Peyer's patch (tissue), 4 donors: ENCODE measurements around the gene IQCK.

Experiments used
- POLR2A ChIP-seq, 2 donors: fragments of 450-650 bp; IDR thresholded peaks; one replicate each; pipeline ENCODE4 v1.5.1; 2017; ENCODE audit warnings: antibody characterized with exemption in 2 of 2, mild to moderate bottlenecking in 2 of 2, moderate library complexity in 2 of 2
- TF ChIP-seq, protein P1 (sequence below), 6 experiments: fragments of 450-650 bp in 4 of 6; fragments of 200-600 bp in 2 of 6; sonication (generic) in 1 of 6; IDR thresholded peaks; one replicate each; pipeline ENCODE4 v1.5.1; 2017 to 2019; ENCODE audit warnings: antibody characterized with exemption in 6 of 6, mild to moderate bottlenecking in 3 of 6, moderate library complexity in 1 of 6

- TF ChIP-seq, protein P1, sequence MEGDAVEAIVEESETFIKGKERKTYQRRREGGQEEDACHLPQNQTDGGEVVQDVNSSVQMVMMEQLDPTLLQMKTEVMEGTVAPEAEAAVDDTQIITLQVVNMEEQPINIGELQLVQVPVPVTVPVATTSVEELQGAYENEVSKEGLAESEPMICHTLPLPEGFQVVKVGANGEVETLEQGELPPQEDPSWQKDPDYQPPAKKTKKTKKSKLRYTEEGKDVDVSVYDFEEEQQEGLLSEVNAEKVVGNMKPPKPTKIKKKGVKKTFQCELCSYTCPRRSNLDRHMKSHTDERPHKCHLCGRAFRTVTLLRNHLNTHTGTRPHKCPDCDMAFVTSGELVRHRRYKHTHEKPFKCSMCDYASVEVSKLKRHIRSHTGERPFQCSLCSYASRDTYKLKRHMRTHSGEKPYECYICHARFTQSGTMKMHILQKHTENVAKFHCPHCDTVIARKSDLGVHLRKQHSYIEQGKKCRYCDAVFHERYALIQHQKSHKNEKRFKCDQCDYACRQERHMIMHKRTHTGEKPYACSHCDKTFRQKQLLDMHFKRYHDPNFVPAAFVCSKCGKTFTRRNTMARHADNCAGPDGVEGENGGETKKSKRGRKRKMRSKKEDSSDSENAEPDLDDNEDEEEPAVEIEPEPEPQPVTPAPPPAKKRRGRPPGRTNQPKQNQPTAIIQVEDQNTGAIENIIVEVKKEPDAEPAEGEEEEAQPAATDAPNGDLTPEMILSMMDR (IDR thresholded peaks at IDR 0.05), result no peak
- no peak for TF ChIP-seq POLR2A (IDR thresholded peaks at IDR 0.05)
These were observed 104.5 kb downstream of the IQCK start for GRCh38 chr16:19822533-19822932.
